GM19193 (cell line): ENCODE results near the gene TMX4.

ENCODE experiments used
- POLR2A ChIP-seq: IDR thresholded peaks from 4 replicates; pipeline ENCODE4 v1.6.1; 2011; ENCODE audit not compliant: insufficient read depth, insufficient read length; ENCODE audit errors: extremely low read depth

Gene TMX4, protein sequence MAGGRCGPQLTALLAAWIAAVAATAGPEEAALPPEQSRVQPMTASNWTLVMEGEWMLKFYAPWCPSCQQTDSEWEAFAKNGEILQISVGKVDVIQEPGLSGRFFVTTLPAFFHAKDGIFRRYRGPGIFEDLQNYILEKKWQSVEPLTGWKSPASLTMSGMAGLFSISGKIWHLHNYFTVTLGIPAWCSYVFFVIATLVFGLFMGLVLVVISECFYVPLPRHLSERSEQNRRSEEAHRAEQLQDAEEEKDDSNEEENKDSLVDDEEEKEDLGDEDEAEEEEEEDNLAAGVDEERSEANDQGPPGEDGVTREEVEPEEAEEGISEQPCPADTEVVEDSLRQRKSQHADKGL

DNA sequence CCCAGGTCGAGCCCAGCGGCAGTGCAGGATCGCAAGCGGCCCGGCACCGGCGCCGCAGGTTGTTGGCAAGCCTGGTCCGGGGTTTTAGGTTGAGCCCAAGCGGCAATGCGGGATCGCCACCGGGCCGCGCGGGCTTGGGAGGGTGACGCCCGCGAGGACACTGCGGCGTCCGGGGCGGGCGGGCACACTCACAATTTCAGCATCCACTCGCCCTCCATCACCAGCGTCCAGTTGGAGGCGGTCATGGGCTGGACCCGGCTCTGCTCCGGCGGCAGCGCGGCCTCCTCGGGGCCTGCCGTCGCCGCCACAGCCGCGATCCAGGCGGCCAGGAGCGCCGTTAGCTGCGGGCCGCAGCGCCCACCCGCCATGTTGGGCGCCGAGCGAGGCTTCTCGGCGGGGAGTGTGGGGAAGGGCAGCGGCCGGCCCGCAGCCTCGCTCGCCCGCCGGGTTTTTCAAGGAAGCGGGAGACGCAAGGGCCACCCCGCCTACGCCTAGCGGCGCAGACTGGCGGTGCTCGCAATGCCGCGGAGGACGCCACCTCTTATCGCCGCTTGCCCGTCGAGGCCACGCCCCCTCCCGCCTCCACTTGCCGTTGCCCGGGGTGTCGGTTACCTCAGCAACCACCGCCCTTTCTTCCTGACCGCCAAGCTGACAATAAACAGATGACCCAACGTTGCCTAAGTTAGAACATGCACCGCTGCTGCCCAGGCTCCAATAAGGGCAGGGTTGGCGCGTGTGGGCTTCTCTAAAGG is at the start of gene TMX4:
Gene TMX4 (minus strand): TSS at position 516 of the 752 bp plus-strand sequence. CDS start 148 bp downstream, at position 368.
- peak; percentile 87 for TF ChIP-seq POLR2A

DNA sequence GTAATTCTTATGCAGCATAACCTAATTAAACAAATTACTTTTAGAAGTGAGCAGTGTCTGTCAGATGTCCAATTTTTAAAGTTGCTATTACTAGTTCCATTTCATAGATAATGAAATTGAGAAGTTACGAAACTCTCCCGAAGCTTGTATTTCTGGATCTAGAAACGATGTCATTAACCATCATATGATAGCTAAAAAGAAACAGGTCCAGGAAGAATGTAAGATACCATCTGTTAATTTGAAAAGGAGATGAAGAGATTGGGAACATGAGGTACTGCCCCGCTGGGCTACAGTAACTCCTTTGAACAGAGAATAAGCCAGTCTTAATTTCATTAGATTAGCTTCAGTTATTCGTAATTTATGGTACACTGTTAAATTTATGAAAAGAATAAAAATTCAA is 47.5 kb upstream of the TMX4 start:
- no peak for TF ChIP-seq POLR2A

DNA sequence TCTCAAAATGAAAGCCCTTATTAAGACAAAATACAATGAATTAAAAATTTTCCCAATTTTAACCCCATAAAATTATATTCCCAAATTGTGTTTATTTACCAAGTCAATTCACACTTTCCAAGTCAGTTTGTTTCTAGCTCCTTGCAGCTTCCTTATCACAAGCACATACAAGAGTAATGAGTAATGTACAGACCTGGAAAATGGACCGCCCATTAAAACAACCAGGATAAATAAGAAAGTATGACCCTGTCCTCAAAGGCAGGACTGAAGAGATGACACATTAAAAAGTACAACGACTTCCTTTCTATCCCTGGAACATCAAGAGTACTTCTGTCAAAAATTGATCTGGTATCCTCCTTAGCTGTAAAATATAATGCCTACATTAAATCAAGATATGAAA is 47.1 kb upstream of the TMX4 start:
- no peak for TF ChIP-seq POLR2A

DNA sequence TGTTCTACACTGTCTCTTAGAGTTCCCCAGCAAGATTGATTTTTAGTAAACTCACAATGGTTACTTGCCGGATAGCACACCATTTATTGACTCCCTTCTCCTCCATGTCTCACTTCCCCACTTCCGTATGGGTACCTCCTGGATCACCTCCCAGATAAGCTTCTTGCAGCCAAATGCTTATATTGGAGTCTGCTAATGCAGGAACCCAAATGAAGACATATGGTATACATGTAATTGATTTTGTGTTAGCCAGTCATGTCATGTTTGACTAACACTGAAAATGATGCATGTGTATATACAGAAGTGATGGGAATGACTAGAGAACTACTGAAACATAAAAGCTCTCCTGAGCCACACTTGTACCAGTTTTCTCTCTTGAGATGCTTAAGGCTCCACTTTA is 46.1 kb upstream of the TMX4 start:
- no peak for TF ChIP-seq POLR2A

DNA sequence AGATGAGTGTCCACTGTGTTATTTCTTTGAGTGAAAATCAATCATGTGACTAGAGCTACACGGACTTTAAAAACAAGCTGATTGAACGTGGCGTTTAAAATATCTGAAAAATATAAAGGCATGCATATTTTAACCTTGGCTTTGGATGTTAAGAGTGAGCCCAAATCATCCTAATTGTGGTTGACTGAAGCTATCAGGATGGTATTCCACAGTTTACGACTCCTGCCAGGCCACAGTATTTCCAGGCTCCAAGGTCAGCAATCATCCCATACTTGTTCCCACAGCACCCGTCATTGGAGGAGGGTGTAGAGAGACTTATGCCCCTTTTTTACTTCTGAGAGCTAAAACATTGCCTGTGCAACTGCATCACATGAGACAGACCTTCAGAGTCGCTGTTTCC is 43.2 kb upstream of the TMX4 start:
- no peak for TF ChIP-seq POLR2A

DNA sequence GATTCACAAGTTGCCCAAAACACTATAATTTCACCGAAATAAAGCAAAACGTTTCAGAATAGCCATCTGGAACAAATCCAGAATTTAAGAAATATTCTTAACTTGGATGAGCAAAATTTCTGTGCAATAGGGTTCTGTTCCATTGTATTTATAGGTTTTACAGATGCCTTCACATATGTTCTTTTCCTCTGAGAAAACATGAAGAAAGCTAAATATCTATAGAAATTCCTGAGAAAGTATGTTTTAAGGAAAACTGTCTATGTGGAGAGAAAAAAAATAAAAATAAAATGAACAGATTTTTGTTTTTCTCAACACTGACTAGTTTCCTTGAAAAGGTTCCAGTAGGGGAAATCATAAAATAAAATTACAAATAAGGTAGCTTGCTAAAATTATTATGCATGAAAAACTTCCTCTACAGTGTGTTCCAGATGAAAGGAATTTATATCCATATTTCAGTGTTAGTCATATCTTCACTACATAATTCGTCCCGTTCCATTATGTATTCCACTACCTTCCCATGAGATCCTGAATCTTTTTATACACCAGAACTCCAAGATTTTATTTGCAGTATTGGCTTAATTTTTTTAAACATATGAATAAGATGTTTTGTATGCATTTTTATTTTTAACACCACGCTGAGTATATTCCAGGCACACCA is 42.4 kb upstream of the TMX4 start:
- no peak for TF ChIP-seq POLR2A

DNA sequence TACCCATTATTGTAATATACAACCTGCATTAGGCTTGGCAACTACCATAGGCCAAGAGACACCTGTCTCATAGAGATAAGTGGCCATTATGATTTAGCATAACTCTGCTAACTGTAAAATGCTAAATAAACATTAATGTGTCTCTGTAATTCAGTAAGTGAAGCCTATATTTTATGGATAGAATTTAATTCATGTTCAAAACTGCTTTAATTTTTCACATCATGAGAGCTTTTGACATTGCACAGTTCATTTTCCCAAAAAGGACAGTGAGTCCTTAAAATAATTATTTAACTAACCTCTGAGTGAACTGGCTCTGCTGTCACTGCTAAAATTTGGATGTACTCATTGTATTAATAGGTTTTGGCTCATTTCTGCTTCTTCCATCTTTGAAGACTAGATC is 41.4 kb upstream of the TMX4 start:
- no peak for TF ChIP-seq POLR2A

DNA sequence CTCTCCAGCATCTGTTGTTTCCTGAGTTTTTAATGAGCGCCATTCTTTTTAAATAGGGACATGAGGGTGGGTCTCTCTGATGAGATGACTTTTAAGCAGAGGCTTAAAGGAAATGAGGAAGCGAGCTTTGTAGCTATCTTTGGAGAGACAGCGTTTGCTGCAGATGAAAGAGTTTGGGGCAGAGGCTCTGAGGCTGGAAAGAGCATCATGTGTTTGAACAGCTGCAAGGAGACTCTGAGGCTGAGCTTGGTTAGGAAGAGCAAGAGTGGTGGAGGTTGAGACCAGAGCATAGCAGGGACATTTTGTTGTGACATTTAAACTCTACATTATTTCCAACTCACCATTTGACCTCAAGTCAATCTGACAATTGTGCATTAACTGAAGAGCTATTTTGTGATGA is 38.3 kb upstream of the TMX4 start:
- no peak for TF ChIP-seq POLR2A

DNA sequence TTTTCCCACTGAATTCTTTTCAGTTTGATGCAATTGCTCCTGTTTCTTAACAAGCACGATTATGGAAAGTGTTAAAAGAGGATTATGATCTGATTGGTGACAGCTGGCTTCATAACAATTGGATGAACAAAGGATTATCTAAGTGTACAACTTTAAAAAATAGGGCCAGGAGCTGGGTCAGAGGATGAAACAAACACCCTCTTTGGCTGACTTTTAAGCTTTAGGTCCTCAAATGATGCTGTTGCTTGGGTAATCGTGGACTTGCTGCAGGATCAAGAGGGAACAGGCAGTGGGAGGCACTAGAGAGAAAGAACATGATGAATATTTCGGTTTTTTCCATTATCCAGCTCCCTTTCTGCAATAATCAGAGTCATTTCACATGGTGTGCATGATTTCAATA is 35.5 kb upstream of the TMX4 start:
- TF ChIP-seq POLR2A: no peak

DNA sequence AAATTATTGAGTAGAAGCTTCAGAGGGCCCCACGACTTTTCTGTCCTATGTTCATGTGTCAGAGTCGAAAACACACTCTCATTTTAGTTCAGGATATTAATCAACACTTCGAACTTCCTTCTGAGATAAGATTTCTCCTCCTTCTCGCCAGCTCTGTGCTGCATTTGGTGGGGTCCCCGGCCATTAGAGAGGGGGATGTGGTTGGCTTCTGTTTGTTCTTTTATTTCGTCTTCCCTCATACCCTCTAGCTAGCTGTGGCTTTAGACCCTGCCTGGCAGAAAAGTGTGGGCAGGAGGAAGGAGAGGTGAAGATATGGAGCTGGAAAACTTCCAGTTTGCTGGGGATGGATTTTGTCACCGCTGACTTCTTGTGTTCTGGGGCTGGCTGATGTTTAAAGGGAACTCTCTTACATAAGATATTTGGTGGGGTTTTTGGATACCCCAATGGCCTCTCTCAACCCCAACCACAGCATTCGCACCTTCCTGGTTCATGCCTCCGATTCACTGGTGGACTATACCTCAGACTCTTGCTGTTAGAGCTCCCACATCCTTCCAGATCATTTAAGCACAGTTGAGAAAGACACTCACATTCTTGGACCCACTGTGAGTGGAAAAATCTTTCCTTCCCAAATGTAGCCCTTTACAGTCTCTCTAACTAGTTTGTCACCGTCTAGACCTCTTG is 30.7 kb upstream of the TMX4 start:
- no peak for TF ChIP-seq POLR2A

DNA sequence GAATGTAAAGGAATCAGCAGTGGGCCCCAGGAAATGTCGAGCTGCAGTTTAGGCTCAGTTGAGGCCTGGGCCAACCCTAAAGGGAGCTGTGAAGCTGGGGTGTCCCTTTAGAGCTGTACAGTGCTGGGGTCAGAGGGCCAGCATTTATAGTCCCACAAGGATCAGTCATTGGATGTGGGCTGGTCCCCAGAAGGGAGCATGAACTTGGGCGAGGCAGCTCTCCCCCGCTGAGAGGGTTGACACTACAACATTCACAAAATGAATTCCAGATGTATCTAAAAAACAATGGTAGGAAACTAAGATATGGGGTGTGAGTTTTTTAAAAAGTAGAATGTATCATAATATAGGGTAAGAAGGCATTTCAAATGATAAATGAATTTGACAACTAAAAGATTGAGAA is 29.7 kb upstream of the TMX4 start:
- TF ChIP-seq POLR2A: no peak

DNA sequence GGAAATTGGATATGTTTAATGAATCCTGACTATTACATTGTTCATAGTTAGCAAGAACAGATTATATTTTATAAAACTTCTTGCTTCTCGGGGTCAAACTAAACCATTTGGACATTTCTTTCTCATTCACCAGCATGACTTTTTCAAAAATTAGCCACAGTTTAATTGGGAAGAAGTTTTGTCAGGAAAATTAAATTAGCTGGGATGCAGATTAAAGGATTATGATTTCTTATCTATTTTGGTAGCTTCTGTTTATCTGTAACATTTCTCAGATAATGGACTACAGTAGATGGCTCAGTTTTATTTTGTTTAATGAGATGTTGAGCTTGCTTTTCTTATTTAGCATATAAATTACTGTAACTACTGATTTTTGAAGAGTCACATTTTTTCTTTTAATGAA is 26.4 kb upstream of the TMX4 start:
- no peak for TF ChIP-seq POLR2A

DNA sequence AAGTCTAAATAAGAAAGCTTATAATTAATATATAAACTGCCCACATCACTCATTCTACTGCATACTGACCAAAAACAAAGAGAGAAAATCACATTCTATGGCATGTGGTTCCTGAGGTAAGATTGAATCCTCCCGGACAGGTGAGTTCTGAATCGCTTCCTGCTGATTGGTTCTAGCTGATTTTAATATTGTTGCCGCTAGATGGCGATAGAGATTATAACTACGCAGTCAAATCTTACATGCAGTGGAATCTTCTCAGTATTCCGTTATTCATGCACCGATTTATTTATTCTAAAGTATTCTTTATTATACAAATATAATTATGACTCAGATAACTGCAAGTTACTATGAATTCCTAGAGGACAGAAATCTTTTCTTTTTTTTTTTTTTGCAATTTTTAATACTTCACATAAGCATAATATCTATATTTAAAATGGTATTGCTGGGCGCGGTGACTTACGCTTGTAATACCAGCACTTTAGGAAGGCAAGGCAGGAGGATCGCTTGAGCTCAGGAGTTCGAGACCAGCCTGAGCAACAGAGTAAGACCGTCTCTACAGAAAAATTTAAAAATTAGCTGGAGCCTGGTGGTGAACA is 24.2 kb upstream of the TMX4 start:
- TF ChIP-seq POLR2A: no peak

DNA sequence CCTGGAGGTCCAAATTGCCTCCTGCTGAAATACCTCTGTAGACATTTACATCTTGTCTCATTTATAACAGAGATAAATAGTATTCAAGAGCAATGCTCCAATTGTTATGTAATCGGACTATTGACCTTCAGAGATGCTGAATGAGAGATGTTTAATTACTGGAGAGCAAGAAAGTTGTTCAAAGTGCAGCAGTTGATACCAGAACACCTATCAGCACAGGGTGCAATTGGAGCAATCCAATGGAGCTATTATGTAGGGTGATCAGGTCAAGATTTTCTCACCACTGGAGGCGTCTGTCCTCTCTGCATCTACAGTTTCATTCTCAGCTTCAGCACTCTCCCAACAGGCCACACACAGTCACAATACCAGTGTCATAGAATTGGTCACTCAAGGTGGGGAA is 19.5 kb upstream of the TMX4 start:
- TF ChIP-seq POLR2A: no peak

DNA sequence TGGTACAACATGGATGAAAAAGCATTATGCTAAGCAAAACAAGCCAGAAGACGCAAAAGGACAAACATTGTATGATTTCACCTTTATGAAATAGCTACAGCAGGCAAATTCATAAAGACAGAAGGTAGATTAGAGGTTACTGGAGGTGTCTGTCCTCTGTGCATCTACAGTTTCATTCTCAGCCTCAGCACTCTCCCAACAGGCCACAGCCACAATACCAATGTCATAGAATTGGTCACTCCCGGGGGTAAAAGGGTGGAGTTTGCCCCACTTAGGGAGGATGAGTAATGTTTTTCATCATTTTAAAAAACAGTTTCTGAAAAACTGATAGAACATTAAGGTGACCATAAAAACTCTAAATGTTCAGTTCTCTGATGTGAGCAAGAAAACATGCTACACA is 17.2 kb upstream of the TMX4 start:
- no peak for TF ChIP-seq POLR2A
